Skin of body (tissue), 2 donors: ENCODE results near the gene ZNF175. TPM values are rescaled to one million over a fixed set of nuclear protein-coding genes. Genes with fewer than 3 reads are reported as not detected.

ENCODE experiments used
- DNase-seq: peaks from one replicate; lab custom pipeline; 2025; lab: John Stamatoyannopoulos, UW
- total RNA-seq: library from RNA; depleted of rRNA; stranded (reverse); fragments of >200 nt; gene quantifications from one replicate; pipeline ENCODE4 v1.2.3, GENCODE V29; 2014

The ZNF175 gene
- total RNA-seq, 1 donor from 2014 or later, result 4.8 TPM

DNA sequence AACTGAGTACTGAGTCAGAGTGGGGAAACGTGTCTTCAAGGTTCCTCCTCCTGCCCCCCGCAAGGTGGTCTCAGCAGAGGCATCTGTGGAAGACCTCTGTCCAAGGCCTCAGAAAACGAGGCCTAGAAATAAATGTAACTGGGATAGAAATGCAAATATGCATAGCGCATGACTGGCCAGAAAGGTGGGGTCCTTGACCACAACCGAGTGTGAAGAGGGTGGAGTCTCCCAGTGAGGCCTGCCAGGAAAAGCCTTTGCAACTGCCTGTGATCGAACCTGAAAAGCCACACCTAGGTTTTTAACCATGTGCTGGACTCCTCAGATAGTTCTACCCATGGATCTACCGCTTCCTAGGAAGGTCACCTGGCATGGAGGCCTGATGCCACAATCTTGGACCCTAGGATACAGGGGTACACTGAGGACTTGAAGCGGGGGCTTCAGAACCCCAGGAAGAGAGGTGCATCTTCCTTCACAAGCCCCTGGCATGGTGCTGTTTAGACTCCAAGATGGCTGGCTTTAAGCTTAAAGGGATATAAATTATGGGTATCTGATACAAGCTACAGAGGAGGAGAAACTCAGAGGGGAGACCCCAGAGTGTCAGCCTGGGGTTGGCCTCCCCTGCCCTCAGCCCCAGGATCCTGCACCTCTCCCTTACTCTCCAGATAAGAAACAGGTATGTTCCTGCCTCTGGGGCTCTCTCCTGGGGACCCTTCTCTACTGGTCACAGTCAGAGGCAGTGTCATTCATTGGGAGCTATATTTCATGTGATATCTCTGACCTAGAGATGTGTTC is 21.4 kb upstream of the ZNF175 start:
- no peak for DNase-seq

DNA sequence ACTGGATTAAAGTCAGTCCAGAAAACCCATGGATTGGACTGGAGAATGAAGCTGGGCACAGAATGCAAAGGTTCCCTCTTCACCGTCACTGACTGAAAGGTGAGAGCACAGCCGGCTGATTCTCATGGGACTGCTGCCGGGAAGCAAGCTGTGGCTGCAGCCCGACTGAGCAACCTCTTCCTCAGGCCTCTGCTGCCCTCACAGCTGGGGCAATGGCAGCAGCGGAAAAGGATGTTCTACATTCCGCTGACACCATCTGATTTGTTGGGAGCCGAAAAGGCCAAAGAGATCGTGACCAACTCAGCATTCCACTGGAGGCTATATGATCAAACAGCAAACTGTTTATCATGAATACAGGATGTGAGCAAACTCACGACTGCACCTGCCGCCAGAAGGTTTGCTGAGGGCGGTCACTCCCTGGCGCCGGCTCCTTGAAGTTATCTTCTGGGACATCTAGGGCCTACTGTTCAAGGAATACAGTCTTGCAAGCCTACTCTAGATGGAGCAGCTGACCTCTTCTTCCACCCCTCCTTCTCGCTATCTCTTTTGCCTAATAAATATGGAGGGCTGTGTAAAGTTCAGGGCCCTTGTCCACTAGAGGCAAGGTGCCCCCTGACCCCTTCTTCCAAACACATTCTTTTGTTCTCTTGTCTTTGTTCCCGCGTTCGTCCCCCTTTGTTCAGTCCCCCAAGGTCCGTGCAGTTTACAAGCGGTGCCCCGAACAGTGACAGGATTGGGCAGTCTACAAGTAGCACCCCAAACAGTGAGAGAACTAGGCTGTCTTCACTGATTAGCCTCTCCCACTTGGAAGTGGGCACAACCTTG is 20.0 kb upstream of the ZNF175 start:
- DNase-seq, result no peak

- DNase-seq, result no peak
These were observed 19.2 kb upstream of the ZNF175 start for GRCh38 chr19:51551673-51552432.

GRCh38 chr19:51552608-51552995 is 18.5 kb upstream of the ZNF175 start:
- no peak for DNase-seq

GRCh38 chr19:51552996-51553725 is 17.9 kb upstream of the ZNF175 start:
- DNase-seq, result no peak

DNA sequence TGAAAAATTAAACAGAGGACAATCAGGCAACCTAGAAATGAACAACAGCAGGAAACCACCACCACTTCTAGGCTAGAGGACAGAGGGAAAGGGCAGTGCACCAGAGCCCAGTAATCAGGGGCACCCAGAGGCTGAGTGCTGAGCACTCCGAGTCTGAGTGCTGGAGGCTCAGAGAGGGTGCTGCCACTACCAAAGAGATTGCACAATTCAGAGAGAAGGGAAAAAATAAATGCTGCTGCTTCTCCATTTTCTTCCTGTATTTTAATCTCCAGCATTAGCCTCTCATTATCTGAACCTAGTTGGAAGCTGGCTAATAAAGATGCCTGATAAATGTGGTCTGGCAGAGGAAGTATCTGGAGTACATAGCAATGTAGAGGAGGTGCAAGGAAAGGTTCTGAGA is 11.8 kb upstream of the ZNF175 start:
- DNase-seq, result no peak

DNA sequence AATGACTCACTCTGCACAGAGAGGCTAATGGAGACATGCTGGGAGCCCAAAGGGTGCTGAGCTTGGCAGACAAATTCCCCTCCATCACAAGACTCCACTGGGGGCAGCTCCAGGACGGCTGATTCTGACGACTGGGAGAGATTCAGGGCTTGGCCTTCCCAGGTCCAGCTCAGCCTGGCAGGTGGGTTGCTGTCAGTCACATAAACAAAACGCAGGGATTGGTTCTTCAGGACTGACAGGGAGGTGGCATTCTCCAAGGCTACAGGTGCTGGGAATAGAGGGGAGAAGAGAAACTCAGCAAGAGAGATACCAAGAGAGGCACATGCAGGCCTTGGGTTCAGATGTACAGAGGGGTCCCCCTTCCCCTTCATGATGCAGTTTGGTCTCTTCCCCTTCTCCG is 10.7 kb upstream of the ZNF175 start:
- DNase-seq, result no peak

- no peak for DNase-seq
These were observed 6.3 kb upstream of the ZNF175 start for GRCh38 chr19:51564791-51565190.

DNA sequence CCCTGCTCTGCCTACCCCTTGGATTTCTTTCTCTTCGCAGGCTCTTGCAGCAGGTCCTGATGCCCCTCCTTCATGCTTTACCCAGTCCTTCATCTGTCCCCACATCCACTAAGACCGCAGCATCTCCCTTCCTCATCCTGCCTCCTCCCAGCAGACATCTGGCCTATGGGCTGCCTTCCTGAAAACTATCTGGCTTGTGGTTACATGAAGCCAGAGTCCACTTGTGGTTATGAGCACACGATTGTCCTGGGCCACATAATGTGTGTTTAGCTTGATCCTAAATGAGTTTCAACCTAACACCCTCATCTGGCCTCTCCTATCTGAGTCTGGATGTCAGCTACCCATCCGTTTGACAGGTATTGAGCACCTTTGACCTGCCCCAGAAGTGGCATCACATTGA is 5.5 kb upstream of the ZNF175 start:
- DNase-seq, result no peak

DNA sequence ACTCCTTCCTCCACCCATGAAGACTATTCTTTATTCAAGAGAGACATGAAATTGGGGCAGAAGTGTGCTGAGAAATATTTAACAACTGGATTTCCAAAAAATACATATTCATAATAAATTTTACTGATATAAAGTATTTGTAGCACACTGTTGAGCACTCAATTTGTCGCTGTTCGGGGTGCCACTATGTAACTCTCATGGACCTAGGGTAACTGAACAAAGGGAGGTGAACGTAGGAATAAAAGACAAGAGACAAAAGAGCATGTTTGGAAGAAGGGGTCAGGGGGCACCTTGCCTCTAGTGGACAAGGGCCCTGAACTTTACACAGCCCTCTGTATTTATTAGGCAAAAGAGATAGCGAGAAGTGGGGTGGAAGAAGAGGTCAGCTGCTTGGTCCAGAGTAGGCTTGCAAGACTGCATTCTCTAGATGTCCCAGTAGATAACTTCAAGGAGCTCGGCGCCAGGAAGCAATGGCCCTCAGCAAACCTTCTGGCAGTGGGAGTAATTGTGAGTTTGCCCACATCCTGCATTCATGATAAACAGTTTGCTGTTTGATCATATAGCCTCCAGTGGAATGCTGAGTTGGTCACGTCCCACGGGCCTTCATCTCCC is 4.5 kb upstream of the ZNF175 start:
- DNase-seq, result no peak

DNA sequence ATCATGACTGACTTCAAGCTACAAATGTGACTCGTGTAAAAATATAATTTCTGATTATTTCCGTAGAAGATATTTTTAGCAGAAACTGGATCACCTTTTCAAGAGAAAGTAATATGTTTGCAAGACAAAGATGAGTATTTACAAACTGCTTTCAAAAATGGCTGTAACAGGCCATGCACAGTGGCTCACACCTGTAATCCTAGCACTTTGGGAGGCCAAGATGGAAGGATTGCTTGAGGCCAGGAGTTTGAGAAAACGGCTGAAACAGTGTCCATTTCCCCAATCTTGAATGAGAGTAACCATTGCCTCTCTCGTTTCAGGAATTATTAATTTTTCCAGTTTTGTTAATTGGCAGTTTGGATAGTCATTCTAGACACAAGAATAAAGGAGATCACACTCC is 3.5 kb upstream of the ZNF175 start:
- no peak for DNase-seq

GRCh38 chr19:51568456-51568855 is 2.6 kb upstream of the ZNF175 start:
- no peak for DNase-seq

DNA sequence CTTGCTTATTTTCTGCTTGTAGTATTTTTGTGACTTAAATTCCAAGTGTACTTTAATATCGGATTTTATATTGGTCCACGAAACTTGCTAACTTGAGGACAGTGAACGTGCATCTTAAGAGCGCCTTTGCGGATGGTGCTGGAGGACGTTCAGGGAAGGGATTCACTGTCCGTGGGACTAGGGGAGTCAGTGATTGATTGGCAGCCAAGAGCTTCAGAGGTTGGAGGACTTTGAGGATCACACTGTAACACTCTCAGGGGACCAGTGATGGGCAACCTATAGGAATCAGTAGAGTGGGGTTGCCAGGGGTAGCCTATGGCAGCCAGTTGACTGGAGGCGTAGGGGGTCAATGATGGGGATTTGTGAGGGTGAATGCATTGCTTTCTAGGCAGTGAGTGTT is 516 bp downstream of the ZNF175 start:
- no peak for DNase-seq

- DNase-seq, result no peak
These were observed 1.3 kb downstream of the ZNF175 start for GRCh38 chr19:51572410-51572809.

DNA sequence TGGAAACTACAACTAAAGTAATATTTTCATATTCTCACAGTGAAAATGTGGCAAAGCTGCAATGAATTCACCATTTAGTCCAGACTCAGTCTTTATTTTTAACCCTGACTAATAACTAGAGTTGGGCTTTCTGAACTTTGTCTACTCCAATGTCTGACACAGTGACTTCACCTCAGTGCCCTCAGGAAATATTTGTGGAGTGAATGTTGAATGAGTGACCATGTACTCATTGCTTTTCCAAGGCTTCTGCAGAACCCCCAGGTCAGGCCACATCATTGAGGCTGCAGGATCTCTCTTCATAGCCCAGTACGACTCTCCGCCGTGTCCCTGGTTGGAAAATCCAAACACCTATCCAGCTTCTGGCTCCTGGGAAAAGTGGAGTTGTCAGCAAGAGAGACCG is 1.8 kb downstream of the ZNF175 start:
- no peak for DNase-seq

DNA sequence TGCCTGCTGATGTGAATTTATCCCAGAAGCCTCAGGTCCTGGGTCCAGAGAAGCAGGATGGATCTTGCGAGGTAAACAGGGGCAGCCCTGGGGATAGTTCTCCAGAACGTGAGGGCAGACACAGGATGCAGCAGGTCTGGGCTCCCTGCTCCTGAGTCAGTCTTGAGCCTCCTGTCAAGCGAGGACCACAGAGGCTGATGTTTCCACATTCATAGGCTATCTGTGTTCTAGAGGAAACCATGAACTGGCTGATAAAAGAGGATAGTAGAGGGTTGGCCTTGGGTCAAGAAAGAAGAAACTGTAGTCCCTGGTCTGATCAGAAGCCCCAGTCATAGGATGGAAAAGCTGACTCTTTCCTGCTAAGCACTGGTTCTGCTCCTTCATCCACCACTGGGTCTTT is 2.2 kb downstream of the ZNF175 start:
- no peak for DNase-seq

GRCh38 chr19:51576850-51577249 is 5.8 kb downstream of the ZNF175 start:
- no peak for DNase-seq

- DNase-seq, result no peak
These were observed 15.1 kb downstream of the ZNF175 start for GRCh38 chr19:51586103-51586728.

GRCh38 chr19:51586799-51587198 is 15.7 kb downstream of the ZNF175 start:
- DNase-seq, result no peak
